Retina (tissue), 1 donor: Measurements from ENCODE around the gene FOCAD.

ENCODE experiments used
- DNase-seq: peaks from one replicate; pipeline ENCODE4 v3.0.0-alpha.2; 2016

Gene FOCAD

DNA sequence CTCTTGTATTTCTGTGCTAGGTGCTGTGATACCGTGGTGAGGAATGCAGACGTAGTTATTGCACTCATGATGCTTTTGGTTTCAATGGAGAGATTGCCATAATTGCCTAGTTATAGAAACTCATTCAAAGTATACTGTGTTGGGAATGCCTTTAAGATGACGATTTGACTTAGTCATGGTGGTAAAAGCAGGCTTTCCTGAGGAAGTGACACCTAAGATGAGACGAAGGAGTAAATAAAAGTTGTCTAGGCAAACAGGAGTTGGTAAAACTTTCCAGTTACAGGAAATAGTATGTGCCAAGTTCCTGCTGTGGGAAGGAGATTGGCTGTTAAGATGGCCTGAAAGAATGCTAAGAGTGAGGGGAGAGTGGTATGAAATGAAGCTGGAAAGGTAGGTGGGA is 48.1 kb downstream of the FOCAD start:
- no peak for DNase-seq

DNA sequence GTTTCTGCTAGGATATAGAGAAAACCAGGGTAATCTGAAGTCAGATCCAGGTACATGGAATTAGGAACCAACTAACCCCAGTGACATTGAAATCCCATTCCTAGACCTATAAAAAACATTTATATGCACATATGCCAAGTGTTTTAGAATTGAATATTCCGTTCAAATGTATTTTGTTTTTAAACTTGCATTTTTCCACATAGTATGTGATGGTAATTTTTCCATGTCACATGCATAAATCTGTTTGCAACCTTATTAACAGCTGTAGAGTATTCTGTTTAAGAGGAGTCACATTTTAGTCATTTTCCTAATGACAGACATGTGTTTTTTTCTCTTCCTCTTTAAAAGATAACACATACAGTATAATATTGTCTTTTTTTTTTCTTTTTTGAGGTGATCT is 50.2 kb downstream of the FOCAD start:
- no peak for DNase-seq

DNA sequence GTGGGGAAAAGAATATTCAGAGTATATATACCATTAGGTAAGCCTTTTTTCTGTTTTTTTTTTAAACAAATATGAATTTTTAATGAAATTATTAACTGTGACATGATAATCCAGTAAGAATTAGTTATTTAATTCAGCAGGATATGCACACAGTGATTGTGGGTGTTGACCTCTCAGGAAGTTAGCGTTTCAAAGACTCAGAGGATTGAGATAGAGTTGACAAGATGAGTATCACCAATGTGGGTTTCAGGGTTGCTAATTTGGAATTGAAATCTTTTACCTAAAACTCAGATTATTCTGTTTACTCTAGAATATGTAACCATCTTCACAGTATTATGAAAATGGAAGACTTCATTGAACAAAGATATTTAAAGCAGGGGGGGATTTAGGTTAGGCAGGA is 56.2 kb downstream of the FOCAD start:
- DNase-seq, result no peak

DNA sequence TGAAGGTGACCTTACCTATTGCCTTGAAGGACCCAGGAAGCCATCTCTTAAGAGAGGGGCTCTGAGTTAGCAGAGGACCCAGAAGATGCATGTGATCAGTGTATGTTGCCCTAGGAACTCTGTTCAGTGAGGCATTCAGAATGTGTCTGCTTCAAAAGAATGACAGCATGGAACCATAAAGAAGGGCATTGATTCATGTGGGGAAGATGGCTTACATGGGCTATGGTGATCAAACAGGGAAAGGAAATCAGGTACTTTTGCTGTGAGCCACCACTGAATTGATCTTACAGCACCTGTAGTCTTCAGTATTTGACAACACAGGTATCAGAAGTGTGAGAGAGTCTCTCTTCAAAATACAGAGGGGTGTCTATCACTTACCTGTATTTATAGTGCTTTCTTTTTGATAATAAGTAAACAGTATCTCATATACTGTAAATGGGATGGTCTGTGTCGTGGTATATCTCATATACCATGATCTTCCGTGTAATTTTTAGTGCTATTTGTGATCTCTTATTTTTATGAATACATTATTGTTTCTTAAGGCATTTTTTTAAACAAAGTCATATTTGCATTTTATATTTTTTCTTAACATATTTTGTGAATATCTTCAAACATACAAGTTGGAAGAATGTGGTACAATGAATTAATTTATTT is 57.0 kb downstream of the FOCAD start:
- DNase-seq, result peak; percentile 12

DNA sequence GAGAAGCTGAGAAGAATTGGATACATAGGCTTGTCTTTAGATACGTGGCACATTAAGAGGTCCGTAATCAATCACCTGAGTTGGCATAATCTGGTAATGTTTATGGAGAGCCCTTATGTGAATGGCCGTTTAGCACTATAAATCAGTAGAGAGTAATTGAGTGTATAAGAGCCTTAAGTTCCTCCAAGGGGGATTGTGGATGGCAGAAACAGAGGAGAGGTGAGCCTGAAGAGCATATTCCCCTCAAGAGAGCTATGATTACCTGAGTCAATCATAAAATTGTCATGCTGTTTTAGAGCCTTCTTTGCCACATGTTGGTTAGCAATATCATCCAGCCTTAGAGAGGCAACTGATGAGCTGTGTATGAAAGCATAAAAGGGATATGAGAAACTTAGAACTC is 58.8 kb downstream of the FOCAD start:
- DNase-seq, result no peak

DNA sequence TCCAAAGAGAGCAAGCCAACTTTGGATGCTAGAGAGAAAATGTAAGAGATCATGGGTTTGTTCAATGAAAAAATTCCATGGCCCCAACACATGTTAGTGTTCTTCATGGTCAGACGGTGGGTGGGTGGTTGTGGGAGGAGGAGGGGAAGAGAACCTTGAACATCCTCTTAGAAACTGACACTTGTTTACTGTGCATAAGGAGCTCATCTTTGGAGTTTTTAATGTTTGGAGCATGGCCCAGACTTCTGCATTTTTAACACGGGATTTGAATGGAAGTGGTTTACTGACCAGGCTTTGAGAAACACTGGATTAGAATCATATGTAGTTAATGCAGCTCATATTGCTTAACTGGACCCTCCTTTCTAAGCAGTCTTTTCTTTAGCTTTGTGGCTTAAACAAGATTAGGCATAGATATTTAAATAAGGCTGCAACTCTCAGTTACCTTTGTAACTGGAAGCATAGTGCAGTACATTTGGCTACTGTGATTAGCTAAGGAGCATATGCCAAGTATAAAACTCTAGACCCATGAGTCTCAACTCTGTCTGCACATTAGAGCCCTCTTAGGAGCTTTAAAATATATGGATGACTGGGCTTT is 60.1 kb downstream of the FOCAD start:
- DNase-seq, result no peak

DNA sequence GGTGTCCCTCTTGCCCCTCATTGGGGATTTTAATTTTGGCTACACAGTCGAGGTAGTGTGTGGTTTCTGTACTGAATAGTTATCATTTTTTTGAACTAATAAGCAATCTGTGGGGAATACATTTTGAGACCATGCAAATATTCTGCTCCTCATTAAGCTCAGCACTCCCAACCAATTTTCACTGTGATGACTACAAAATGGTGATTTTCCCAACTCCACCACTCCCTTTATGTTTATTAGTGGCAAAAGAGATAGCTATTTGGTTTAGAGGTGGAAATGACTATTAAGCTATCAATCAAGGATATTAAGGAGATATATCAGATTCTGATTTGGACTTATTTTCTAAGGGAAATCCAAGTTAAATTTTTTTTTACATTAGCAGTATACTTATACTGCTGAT is 62.9 kb downstream of the FOCAD start:
- no peak for DNase-seq

DNA sequence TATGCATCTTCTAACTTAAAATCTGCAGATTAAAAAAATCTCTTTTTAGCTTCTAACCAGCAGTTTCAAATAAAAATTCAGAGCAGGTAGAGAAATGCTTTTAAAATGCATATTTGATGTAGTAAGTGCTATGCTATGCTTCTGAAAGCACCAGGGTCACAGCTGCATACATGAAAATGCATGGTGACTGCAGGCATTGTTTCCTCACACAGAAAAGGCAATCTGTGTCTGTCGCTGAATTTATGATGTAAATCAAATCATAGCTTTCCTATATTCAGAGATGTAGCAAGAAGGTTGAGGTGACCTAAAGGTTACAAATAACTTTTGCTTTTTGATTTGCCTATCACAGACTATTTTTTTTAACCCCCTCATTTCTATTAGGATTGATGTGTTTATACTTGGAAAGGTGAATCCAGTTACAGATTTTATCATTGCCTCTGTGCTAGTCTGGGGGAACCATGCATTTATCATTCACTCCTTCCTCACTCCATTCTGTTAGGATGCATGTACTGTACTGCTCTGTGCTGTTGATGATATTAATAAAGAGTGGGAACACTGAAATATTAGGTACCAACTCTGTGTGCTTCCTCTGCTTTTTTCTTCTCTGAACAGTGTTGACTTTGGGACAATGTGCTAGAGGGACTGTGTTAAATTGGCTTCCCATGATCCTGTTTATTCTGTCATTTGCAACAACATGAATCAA is 65.6 kb downstream of the FOCAD start:
- no peak for DNase-seq

DNA sequence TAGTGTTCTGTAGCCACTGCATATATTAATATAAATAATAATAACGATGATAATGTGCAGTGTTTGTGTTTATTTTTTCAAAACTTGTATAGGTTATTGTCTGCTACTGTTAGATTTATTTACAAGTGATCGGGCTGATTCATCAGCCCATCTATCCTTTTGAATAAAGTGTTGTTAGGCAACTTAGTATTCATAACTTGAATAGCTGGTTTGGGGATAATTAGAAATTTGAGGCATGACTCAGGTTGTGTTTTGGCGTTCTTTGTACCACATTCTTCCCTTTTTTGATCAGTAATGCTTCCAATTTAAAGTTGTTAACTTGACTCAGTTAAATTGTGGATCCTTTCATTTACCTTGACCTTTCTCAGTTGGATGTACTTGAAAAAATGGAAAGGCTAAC is 69.7 kb downstream of the FOCAD start:
- DNase-seq, result no peak

DNA sequence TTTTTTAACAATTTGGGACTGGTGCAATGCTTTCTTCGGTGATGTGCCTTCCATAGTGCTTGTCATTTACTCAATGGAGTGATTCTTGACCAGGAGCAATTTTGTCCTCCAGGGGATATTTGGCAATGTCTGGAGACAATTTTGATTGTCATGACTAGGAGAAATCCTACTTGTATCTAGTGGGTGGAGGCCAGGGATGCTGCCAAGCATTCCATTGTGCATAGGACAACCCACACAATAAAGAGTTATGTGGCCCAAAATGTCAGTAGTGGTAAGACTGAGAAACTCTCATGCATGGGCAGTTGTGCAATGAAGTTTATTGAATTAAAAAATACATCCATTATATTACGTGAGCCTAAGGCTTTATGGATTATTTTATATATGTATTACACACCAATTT is 70.5 kb downstream of the FOCAD start:
- no peak for DNase-seq

DNA sequence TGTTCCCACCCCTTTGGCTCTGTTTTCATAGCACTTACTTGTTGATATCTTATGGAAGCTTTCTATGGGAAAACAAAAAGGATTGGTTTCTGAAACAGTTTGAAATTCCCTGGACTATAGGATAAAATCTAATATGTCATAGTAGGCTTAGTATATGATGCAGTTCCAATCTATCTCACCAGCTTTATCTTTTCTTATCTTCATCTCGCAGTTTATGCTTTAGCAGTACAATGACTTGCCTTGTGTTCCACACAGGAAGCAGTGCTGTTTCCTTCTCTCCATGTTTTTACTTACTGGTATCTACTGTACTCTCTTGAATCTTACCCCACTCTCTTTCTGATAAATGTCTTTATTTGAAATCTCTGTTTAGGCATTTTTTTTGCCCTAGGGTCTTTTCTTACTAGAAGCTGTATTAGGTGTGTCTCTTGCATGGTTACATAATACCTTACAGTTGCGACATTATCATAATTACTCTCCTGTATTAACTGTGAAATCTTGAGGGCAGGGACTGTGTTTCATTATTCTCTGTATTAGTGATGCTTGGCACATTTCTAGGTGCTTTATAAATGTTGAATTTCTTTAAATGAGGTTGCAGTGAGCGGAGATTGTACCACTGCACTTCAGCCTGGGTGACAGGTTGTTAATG is 76.3 kb downstream of the FOCAD start:
- no peak for DNase-seq

DNA sequence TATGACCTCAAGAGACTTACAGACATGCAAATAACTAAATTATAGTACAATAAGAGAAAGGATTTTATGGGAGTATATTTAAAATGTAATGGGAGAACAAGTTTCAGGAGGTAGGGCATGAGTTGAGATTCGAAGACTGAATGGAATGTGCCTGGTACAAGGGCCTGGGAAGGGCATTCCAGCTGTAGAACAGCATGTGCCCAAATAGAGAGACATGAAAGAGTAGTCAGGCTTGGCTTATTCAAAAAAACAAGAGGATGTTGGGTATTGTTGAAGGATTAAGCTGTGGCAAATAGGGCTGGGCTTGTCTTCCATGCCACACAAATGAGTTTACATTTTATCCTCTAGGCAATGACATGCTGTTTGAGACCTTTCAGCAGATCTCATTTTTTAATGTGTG is 86.9 kb downstream of the FOCAD start:
- no peak for DNase-seq

DNA sequence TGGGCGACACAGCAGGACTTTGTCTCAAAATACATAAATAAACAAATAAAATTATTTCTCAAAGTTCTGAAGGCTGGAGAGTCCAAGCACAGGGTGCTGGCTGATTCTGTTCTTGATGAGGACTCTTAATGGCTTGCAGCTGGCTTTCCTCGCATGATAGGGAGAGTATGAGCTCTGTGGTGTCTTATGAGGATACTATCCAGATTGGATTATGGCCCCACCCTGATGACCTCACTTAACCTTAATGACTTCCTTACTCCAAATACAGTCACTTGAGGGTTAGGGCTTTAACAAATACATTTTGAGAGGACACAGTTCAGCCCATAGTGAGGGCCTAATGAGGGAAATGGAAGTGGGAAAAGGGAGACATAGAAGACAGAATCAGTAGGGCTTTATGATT is 87.7 kb downstream of the FOCAD start:
- DNase-seq, result no peak

DNA sequence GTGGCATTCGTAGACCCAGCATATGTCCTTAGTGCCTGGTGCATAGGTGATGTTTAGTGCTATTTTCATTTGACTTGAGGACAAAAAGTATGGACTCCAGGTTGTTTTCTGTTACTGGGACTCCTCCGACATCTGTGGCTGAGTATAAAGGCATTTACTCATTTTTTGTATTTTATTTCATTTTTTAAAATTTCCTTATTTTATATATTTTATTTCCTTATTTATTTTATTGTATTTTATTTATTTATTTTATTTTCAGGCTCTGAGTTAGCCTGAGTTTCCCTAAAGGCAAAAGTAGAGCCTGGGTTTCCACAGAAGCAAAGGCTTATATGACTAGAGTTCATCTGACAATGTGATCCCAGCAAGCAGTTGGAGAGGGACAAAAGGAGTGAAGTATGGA is 91.6 kb downstream of the FOCAD start:
- no peak for DNase-seq

DNA sequence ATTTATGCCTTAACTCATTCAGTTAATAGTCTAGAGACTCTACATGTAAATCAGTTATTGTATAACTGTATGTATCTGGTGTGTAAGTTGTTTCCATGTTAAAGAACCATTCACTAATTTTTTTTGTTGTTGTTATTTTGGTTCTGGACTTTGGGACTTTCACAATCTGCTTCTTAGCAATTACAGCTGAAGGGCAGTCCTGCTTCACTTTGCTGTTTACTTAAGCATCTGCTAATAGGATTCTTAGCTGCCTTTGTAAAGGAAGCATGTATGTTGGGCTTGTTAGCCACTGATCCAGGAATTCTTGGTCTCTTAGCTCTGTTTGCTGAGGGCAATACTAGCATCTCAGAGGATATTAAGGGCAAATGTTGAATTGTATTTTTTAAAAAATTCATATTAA is 97.0 kb downstream of the FOCAD start:
- DNase-seq, result no peak

DNA sequence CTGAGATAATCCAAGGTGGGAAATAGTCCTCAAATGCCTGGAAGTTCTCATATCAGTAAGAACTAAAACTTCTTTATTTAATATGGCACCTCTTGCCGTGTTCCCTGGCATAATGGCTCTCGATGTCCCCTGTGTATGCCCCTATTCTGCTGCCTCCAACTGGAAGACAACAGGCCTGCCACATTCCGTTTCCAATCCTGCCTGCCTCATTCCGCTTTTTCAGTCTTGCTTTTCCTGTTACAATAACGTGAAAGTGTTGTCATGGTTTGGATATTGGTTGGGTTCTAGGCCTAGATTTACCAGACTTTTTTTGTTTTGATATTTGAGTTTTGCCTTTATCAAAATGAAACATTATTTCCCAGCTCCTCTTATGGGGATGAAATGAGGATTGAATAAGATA is 98.2 kb downstream of the FOCAD start:
- no peak for DNase-seq

DNA sequence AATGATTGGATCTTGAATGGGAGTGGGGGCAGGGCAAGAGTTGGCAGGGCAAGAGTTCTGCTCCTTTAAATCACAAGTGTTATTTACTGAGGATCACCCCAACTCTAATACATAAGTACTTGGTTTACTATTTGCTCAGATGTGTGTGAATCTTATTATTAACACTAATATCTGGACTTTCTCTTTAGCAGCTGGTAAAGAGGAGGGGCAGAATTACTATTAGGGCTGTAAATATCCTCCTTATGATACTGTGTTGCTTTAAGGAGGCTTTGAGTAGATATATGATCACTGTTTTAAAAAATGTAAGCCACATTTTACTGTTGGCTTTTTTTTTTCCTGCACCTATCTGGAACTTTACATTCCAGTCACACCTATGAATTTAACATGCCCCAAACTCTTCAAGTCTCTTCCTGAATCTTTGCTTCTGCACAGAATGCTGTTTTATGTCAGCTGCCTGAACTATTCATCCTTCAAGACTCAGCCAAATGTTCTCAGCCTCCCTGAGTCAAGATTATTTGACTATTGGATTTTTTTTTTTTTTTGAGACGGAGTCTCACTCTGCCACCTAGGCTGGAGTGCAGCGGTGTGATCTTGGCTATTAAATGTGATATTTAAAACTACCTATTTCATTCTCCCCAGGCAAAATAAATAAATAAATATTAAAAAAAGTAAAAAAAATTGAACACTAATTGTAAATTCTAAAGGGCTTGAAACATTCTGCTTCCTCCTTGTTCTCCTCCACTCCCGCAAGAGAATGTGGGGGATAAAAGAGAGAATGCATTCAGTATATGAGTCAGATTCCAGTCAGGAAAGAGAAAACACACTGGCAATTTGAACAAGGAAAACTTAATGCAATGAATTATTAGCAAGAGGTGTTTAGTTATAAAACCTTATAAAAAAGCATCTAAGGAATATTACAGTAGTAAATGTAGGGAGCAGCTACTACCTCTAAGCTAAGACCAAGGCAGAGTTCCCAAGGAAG is 99.3 kb downstream of the FOCAD start:
- DNase-seq, result no peak

DNA sequence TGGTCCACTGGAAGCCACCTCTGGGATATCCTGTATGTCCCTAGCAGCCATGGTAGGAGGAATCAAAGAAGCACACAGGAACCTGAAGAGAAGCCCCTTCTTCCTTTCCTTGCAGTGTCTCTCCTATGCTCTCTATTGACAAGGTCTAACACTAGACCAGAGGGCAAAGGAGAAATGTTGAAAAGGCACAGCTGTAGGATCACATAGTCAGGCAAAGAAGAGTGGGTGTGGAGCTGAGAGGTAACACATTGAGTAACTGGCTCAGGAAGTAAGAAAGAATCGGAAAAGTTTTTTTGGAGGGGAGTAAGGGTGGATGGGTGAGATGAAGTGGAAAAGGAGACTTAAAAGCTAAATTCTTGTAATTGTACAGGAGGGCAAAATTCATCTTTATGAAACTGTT is 100.1 kb downstream of the FOCAD start:
- no peak for DNase-seq

DNA sequence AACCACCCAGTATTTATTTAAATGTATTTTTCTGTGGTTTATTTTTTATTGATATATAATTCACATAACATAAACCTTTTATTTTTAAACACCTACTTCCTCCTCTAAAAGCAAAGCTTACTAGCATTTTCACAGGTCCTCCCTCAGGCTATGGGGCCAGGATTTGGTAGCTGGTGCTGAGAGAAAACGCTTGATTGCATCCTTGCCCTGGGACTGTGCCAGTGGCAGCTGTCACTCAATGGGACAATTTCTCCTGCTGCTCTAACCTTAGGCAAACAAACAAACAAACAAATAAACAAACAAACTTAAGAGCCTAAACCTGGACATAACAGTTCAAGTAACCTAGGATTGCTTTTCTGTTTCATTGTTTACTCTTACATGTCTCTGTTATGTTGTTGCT is 102.7 kb downstream of the FOCAD start:
- no peak for DNase-seq

DNA sequence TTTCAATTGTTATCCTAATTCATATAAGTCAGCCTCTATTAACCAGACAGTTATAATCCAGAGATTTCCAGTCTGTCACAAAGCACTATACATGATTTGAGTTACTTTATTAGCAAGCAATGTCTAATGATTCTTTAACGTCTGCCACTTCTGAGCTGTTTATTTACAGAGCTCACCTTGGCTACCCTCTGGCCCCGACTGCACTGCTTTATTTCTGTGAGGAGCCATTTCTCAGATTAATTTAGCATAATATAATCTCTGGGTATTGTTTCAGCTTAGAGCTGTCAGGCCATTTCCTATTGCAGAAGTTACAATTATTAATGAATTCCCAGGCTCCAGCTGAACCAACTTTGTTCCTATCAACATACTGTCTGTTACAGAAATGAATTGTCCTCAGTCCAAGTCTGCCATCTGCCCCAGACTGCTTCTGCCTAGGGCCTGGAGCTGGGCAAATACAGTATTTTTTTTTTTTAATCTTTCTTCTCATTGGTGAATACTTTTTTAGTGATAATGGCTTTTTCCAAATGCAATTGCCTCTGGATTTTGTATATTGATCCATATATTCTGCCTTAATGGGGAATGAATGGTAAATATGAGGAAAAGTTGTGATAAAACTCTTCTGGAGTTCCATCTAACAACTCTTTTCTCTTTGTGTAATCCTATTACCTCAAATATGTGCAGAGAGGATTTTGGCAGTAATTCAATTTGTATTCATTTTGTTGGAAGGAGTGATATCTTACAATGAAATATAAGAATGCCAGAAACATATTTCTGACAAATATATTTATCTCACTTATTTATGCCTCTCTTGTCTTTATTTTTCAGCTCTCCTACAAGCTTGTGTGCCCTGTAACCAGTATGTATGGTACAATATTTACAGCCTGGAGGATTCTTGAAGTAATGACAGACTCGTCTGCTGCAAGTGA is 104.7 kb downstream of the FOCAD start:
- no peak for DNase-seq

DNA sequence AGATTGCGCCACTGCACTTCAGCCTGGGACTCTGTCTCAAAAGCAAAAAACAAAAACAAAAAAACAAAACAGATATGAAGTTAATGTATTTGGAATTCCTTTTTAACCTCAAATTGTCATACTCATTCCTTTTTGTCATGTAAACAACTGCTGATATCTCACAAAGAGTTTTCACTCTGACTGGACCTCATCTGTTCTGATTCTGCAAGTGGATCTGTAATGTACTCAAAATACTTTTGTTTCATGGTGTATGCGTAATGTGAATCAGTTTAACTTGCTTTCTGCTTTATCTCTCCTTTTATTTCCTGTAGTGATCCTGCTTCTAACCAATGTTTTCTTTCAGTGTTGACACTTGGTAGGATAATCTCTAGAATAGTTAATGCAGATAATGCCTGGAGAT is 106.7 kb downstream of the FOCAD start:
- no peak for DNase-seq

DNA sequence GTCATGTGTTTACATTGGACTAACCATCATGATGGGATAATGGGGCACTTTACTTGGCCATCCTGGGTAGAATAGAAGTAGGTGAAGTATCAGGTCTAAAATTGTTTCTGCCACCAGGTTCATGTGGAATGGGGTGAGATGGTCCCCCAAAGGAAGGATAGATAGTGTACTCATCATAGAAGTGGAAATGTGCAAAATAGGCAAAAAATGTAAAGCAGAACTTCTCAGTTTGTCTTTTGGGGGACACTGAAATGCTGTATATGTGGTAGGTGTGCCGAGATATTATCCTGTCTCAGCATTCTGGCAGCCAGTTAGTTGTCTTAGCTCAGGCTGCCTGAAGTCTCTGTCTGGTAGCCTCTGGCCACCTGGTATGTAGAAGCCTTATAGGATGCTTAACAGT is 107.6 kb downstream of the FOCAD start:
- DNase-seq, result no peak
